Endodermal cell (in vitro differentiated cells): ENCODE measurements around the gene TSC22D4. TPM values are rescaled to one million over a fixed set of nuclear protein-coding genes. Genes with fewer than 3 reads are reported as not detected.

Experiments
- DNase-seq: peaks from one replicate; pipeline ENCODE4 v3.0.0-alpha.2; 2017
- H3K27ac ChIP-seq: 2 replicates; pipeline ENCODE4 v1.5.1; 2013; ENCODE audit warnings: mild to moderate bottlenecking, low read depth, low read length, moderate library complexity
- H3K27me3 ChIP-seq: 2 replicates; pipeline ENCODE4 v1.6.1; 2013; ENCODE audit warnings: mild to moderate bottlenecking, low read length, moderate library complexity; ENCODE audit not compliant: insufficient read depth, control insufficient read depth, poor library complexity, severe bottlenecking
- H3K36me3 ChIP-seq: 2 replicates; pipeline ENCODE4 v1.7.0; 2013; ENCODE audit warnings: mild to moderate bottlenecking, low read length, moderate library complexity; ENCODE audit not compliant: control insufficient read depth, insufficient read depth
- H3K4me1 ChIP-seq: one replicate; pipeline ENCODE4 v1.7.0; 2013; ENCODE audit warnings: low read length; ENCODE audit not compliant: control insufficient read depth, insufficient read depth
- H3K4me3 ChIP-seq: 2 replicates; pipeline ENCODE4 v1.5.1; 2013; ENCODE audit warnings: mild to moderate bottlenecking, low read length, moderate library complexity
- H3K9ac ChIP-seq: 2 replicates; pipeline ENCODE4 v1.6.1; 2013; ENCODE audit warnings: mild to moderate bottlenecking, low read length, moderate library complexity; ENCODE audit not compliant: poor library complexity, severe bottlenecking; ENCODE audit errors: extremely low read depth
- H3K9me3 ChIP-seq: 2 replicates; pipeline ENCODE4 v1.6.1; 2013; ENCODE audit warnings: mild to moderate bottlenecking, low read length, moderate library complexity; ENCODE audit not compliant: control insufficient read depth
- H3K27ac Mint-ChIP-seq: 2 replicates; pipeline ENCODE4 v1.8.0; 2020; ENCODE audit warnings: mixed read lengths
- H3K27me3 Mint-ChIP-seq: 2 replicates; pipeline ENCODE4 v1.8.0; 2021; ENCODE audit warnings: mild to moderate bottlenecking, mixed read lengths; ENCODE audit not compliant: insufficient read depth
- H3K36me3 Mint-ChIP-seq: 2 replicates; pipeline ENCODE4 v1.8.0; 2020; ENCODE audit warnings: low read depth, mixed read lengths
- H3K4me1 Mint-ChIP-seq: 2 replicates; pipeline ENCODE4 v1.8.0; 2020; ENCODE audit warnings: mixed read lengths
- H3K4me3 Mint-ChIP-seq: 2 replicates; pipeline ENCODE4 v1.8.0; 2020; ENCODE audit warnings: mild to moderate bottlenecking, moderate library complexity, mixed read lengths
- H3K9me3 Mint-ChIP-seq: 2 replicates; pipeline ENCODE4 v1.8.0; 2020; ENCODE audit warnings: mild to moderate bottlenecking, mixed read lengths
- CTCF ChIP-seq: fragments of 200-600 bp; sonication (generic); conservative IDR thresholded peaks from 2 replicates; pipeline ENCODE4 v1.5.0; 2021; ENCODE audit warnings: antibody characterized with exemption, mild to moderate bottlenecking
- WGBS, 2 experiments: methylation state at CpG; one replicate each; pipeline versions ENCODE4 v1.1.5 to v1.1.7; 2013; ENCODE audit warnings: missing lambda C conversion rate in 2 of 2, mixed read lengths in 1 of 2; ENCODE audit not compliant: insufficient coverage in 1 of 2, insufficient read length in 1 of 2; 5-methylcytosine and 5-hydroxymethylcytosine counted together
- total RNA-seq, 2 donors: library from RNA; stranded (reverse); fragmentation: NEBNext Ultra II Directional in 1 of 2; extraction: Animal tissue kit (Norgen Biotek cat#: 25700) in 1 of 2; gene quantifications; 2 replicates in 1 of 2; 3 replicates in 1 of 2; pipeline ENCODE4 v1.2.1, GENCODE V29; 2021

The TSC22D4 gene
- total RNA-seq, 2 donors from 2014 or later, result 30.9 to 35.2 TPM

GRCh38 chr7:100521076-100521475 is 42.1 kb upstream of the TSC22D4 start:
- no peak overlapping the region for H3K27ac ChIP-seq
- TF ChIP-seq CTCF, result no peak
- no peaks in the 10 kb centered on the region for H3K9me3 ChIP-seq
- Mint-ChIP-seq H3K36me3 (no peaks in the 10 kb centered on the region), H3K4me1 (peaks cover 2% of the 10 kb centered on the region), H3K9me3 (peaks cover 14% of the 10 kb centered on the region), H3K27me3 (peaks cover 10% of the 10 kb centered on the region), H3K4me3 (no peak overlapping the region), H3K27ac (no peak overlapping the region)
- no peaks in the 10 kb centered on the region for H3K27me3 ChIP-seq
- DNase-seq, result no peak
- 89% methylated on average over 2 of the region's 2 CpGs; no CpG with 5 or more reads in 1 of the 2 experiments for WGBS, 2 experiments
- no peaks in the 10 kb centered on the region for H3K36me3 ChIP-seq
- H3K4me3 ChIP-seq, result no peak overlapping the region
- no peaks in the 10 kb centered on the region for H3K4me1 ChIP-seq
- no peak overlapping the region for H3K9ac ChIP-seq

DNA sequence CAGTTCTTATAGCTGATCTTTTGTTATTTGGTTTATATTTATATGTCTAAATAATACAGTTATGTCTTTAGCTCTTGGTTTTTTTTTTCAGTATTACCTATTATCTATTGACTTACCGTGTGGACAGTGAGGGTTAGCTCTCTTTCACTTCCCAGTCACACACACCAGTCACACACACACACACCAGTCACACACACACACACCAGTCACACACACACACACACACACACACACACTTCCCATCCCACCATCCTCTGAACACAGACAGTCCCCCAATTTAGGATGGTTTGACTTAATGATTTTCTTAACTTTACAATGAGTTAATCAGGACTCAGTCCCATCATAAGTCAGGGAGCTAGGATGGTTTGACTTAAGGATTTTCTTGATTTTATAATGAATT is 41.1 kb upstream of the TSC22D4 start:
- no peak overlapping the region for H3K27ac ChIP-seq
- Mint-ChIP-seq H3K9me3 (peaks cover 11% of the 10 kb centered on the region), H3K4me3 (no peak overlapping the region), H3K36me3 (no peaks in the 10 kb centered on the region), H3K4me1 (peaks cover 4% of the 10 kb centered on the region), H3K27me3 (peaks cover 10% of the 10 kb centered on the region), H3K27ac (no peak overlapping the region)
- H3K36me3 ChIP-seq, result no peaks in the 10 kb centered on the region
- no peak for DNase-seq
- 73% methylated on average over 1 of the region's 1 CpG; no CpG with 5 or more reads in 1 of the 2 experiments for WGBS, 2 experiments
- no peak overlapping the region for H3K9ac ChIP-seq
- no peaks in the 10 kb centered on the region for H3K27me3 ChIP-seq
- H3K4me1 ChIP-seq, result no peaks in the 10 kb centered on the region
- no peaks in the 10 kb centered on the region for H3K9me3 ChIP-seq
- TF ChIP-seq CTCF, result no peak
- no peak overlapping the region for H3K4me3 ChIP-seq

GRCh38 chr7:100519580-100519979 is 40.6 kb upstream of the TSC22D4 start:
- no peak overlapping the region for H3K27ac Mint-ChIP-seq
- H3K9ac ChIP-seq, result no peak overlapping the region
- no peak overlapping the region for H3K4me3 Mint-ChIP-seq
- WGBS, 2 experiments, result 95 to 100% methylated on average over 2 to 6 of the region's 6 CpGs
- peaks cover 5% of the 10 kb centered on the region for H3K4me1 Mint-ChIP-seq
- peaks cover 6% of the 10 kb centered on the region for H3K27me3 Mint-ChIP-seq
- no peaks in the 10 kb centered on the region for H3K4me1 ChIP-seq
- no peaks in the 10 kb centered on the region for H3K27me3 ChIP-seq
- H3K9me3 Mint-ChIP-seq, result peaks cover 7% of the 10 kb centered on the region
- no peak for TF ChIP-seq CTCF
- H3K9me3 ChIP-seq, result no peaks in the 10 kb centered on the region
- H3K4me3 ChIP-seq, result no peak overlapping the region
- H3K36me3 Mint-ChIP-seq, result no peaks in the 10 kb centered on the region
- no peak overlapping the region for H3K27ac ChIP-seq
- no peaks in the 10 kb centered on the region for H3K36me3 ChIP-seq
- no peak for DNase-seq
